ENCODE measurements around the gene TSPAN18.
A peak's percentile ranks its signal among the peaks of the same experiment; 100 is the strongest.

The TSPAN18 gene

DNA sequence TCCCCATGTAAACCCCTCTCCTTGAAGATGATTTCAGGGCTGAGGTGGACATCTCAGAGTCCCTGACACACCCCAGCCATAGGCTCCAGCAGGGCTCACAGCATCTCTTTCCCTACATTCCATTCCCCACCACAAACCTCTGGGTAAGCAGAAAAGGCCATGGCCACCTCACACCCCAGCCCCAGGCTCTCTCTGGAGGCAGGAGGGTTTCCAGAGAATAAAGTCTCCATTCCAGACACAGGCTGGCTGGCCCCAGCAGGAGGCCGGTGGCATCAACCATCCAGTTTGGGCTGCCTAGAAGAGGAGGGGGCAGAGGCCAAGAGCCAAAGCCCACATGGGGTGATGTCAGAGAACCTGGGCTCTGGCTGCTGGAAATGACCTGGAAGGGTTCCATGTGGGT, 162.5 kb downstream of the TSPAN18 start:
- no peaks in the 10 kb centered on the region for H3K27me3 ChIP-seq (ENCODE audit: low read depth)
- in situ Hi-C loops (cut with MboI; ENCODE audit: low sequenced_read_pairs), result no loop called here
- no peak overlapping the region for H3K4me3 ChIP-seq
- no peaks in the 10 kb centered on the region for H3K36me3 ChIP-seq (replicated peaks)
- H3K4me1 ChIP-seq, result no peaks in the 10 kb centered on the region
- no peak for DNase-seq (ENCODE audit: low spot score in 2 of 2)
- no peaks in the 10 kb centered on the region for H3K9me3 ChIP-seq

DNA sequence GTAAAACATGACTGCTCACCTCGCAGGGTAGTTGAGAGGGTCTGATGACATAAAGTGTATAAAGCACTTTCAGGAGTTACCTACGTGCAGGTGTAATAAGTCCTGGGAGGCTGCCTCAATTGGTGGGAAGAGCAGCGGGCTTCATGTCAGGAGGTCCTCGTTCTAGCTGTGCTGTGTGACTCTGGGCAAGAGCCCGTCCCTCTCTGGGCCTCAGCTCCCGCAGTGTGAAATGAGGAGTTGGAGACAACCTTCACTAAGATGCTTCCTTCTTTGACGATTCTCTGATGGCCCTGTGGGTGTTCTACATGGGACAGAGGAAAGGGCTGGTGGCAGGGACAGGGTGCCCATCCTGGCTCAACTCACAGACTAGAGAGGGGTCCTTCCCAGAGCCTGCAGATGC, 166.1 kb downstream of the TSPAN18 start:
- Histone ChIP-seq H3K27me3 (ENCODE audit: low read depth) (no peaks in the 10 kb centered on the region), H3K4me1 (no peaks in the 10 kb centered on the region), H3K36me3 (replicated peaks) (no peaks in the 10 kb centered on the region), H3K9me3 (no peaks in the 10 kb centered on the region), H3K4me3 (no peak overlapping the region)
- in situ Hi-C loops (cut with MboI; ENCODE audit: low sequenced_read_pairs), result loop anchor here (5.0 to 10.0 kb wide), 3 partner anchors 166 to 338 kb away; partner anchors contain the start of gene TSPAN18
- no peak for DNase-seq (ENCODE audit: low spot score in 2 of 2)

DNA sequence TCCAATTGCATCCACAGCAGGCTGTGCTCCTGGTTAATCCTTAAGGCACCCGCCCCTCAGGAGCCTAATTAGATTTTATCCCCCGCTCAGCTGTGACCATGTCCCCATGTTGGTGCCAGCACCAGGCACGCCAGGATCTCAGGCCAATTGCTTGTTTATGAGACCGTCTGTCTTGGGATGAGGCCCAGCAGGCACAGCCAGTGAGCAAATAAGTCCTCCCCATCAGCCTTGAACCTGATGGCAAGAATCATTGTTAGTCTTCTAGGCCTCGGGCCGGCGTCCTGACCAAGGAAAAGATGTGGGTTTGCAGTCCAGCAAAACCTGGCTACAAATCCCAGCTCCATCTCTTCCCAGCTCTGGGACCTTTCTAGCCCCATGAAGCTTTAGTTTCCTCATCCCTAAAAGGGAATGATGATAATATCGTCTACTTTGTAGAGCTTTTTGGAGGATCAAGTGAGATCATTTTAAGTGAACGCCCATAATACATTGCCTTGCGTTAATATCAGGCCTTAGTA, 166.6 kb downstream of the TSPAN18 start:
- in situ Hi-C loops (cut with MboI; ENCODE audit: low sequenced_read_pairs), result loop anchor here (5.0 to 10.0 kb wide), 3 partner anchors 166 to 339 kb away; partner anchors contain the start of gene TSPAN18
- no peaks in the 10 kb centered on the region for H3K4me1 ChIP-seq
- H3K36me3 ChIP-seq (replicated peaks), result no peaks in the 10 kb centered on the region
- H3K9me3 ChIP-seq, result no peaks in the 10 kb centered on the region
- H3K27me3 ChIP-seq (ENCODE audit: low read depth), result no peaks in the 10 kb centered on the region
- no peak for DNase-seq (ENCODE audit: low spot score in 2 of 2)
- no peak overlapping the region for H3K4me3 ChIP-seq

DNA sequence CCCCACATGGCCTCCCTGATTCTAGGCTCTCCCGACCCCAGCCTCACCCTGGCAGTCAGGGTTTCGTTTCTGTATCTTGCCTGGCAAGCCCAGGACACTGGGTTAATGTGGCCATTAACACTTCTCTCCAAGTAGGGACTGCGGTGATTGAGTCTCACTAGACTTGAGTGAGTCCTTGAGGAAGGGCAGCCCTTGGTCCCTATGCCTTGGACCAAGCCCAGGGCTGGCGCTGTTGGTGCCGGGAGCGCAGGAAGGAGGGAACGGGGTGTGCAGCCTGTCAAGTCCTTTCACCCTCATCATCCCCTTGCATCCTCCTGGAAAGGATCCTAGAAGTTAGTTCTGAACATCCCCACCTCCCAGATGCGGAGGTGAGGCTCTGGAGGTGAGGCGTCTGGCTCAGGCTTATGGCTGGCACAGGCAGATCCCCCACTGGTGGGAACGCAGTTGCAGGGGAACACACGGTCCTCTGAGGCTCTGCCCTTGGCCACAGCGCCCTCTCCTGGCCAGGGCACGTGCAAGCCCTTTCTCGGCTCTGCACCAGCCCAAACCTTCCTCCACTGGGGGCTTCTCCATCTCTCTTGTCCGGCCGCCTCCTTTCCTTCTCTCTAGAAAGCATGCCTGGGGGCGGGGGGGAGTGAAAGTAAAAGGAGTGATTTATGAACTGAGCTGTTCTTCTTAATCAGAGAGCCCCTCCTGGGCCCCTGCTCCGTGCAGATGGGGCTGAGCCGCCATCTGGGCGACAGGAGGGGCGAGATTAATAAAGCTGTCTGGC, 167.3 kb downstream of the TSPAN18 start:
- Histone ChIP-seq H3K27me3 (ENCODE audit: low read depth) (no peaks in the 10 kb centered on the region), H3K9me3 (no peaks in the 10 kb centered on the region), H3K36me3 (replicated peaks) (no peaks in the 10 kb centered on the region), H3K4me1 (no peaks in the 10 kb centered on the region), H3K4me3 (no peak overlapping the region)
- in situ Hi-C loops (cut with MboI; ENCODE audit: low sequenced_read_pairs), result loop anchor here (5.0 to 10.0 kb wide), 3 partner anchors 167 to 339 kb away; partner anchors contain the start of gene TSPAN18
- DNase-seq (ENCODE audit: low spot score in 2 of 2), result peak; percentile 37 to 86

DNA sequence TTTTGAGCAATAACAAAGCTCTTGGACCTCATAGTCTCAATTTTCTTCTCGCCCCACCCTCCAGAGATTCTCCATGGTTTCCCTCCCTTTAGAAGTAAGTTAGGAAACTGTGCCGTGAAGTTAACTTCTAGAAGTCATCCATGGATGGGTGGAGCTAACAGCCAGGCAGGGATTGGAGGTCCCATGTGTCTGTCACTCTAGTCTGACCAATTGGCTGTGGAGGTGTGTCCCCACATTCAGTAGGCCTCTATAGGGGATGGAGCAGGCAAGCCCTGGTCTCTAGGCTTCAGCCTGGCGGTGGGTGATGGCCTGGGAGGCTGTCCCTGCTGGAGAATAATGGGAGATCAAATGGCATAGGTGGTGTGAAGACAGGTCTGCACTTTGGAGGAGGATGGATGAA, 173.2 kb downstream of the TSPAN18 start:
- Histone ChIP-seq H3K9me3 (no peaks in the 10 kb centered on the region), H3K4me1 (no peaks in the 10 kb centered on the region), H3K4me3 (no peak overlapping the region), H3K36me3 (replicated peaks) (no peaks in the 10 kb centered on the region), H3K27me3 (ENCODE audit: low read depth) (no peaks in the 10 kb centered on the region)
- peak; percentile 18 to 67 for DNase-seq (ENCODE audit: low spot score in 2 of 2)
- in situ Hi-C loops (cut with MboI; ENCODE audit: low sequenced_read_pairs), result loop anchor here (10.0 kb wide), 1 partner anchor 345 kb away; no protein-coding TSS in a partner anchor

DNA sequence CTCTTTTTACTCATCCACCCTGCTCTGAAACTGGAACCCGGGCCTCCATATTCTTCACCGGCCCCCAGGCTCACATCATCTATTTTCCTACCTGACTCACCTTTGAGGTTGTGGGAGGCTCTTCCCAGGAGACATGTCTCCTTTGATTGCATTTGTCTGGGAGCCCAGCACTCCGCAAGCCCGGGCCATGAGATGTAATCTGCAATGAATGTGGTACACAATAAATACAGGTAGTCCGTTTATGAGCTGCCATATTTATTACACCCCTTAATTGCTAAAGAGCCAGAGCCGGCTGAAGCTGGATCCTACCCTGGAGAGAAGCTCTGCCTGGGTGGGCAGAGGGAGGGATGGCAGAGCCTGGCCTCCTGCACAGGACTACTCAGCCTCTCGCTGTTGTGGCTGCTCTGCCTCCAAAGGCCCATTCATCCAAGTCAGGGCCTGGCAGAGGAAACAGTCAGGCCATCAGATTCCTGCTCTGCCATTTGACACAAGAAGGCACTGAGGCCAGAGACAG, 174.4 kb downstream of the TSPAN18 start:
- no peak overlapping the region for H3K4me3 ChIP-seq
- in situ Hi-C loops (cut with MboI; ENCODE audit: low sequenced_read_pairs), result no loop called here
- no peaks in the 10 kb centered on the region for H3K4me1 ChIP-seq
- no peaks in the 10 kb centered on the region for H3K9me3 ChIP-seq
- H3K27me3 ChIP-seq (ENCODE audit: low read depth), result no peaks in the 10 kb centered on the region
- DNase-seq (ENCODE audit: low spot score in 2 of 2), result no peak
- H3K36me3 ChIP-seq (replicated peaks), result no peaks in the 10 kb centered on the region

DNA sequence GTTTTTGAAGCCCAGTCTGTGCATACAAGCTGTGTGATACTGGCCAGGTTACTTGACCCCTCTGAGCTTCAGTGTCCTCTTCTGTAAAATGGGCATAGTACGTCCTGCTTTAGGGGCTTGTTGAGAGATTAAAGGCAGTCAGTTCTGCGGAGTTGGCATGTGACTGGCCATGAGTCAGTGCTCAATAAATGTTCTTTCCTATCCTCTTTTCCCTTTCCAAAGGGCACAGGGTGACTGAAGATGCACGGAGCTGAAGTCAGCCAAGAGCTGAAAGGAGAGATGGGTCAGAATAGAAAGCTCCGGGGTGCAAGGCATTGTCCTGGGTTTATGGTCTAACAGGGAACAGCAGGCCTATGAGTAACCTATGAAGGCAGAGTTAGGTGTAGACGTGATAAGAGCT, 175.0 kb downstream of the TSPAN18 start:
- no peak for DNase-seq (ENCODE audit: low spot score in 2 of 2)
- in situ Hi-C loops (cut with MboI; ENCODE audit: low sequenced_read_pairs), result no loop called here
- H3K9me3 ChIP-seq, result no peaks in the 10 kb centered on the region
- H3K4me1 ChIP-seq, result no peaks in the 10 kb centered on the region
- no peaks in the 10 kb centered on the region for H3K27me3 ChIP-seq (ENCODE audit: low read depth)
- no peaks in the 10 kb centered on the region for H3K36me3 ChIP-seq (replicated peaks)
- no peak overlapping the region for H3K4me3 ChIP-seq

DNA sequence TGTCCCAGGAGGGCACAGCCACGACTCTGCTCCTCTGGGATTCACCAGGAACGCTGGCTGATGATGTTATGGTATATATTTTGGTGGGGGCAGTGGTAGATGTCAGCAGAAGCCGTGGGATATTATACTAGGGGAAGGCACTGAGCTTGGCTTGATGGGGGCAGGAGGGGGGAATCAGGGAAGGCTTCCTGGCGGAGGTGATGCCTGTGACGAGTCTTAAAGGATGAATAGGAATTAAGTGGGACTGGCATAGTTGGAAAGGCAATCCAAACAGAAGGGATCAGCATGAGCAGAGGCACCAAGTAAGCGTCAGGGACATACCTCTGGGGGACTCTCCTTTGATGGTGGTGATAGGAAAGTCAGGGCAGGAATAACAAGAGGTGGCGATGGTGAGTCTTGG, 176.3 kb downstream of the TSPAN18 start:
- DNase-seq (ENCODE audit: low spot score in 2 of 2), result no peak
- H3K36me3 ChIP-seq (replicated peaks), result no peaks in the 10 kb centered on the region
- in situ Hi-C loops (cut with MboI; ENCODE audit: low sequenced_read_pairs), result no loop called here
- no peaks in the 10 kb centered on the region for H3K9me3 ChIP-seq
- H3K4me3 ChIP-seq, result no peak overlapping the region
- H3K4me1 ChIP-seq, result no peaks in the 10 kb centered on the region
- H3K27me3 ChIP-seq (ENCODE audit: low read depth), result no peaks in the 10 kb centered on the region

DNA sequence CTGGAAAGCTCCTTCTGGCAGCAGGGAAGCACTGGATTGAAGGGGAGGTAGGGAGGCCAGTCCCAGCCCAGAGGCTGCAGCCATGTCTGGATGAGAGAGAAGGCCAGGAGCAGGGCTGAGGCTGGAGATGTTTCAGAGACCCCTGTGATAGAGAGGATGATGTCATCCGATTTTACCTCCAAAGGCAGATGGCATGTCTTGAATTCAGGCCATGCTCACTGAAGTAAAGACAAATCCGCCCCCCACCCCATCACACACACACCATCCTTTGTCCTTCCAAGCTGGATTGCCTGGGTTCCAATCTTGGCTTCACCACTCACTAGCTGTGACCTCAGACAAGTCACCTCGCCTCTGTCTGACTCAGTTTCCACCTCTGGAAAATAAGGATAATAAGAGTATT, 176.8 kb downstream of the TSPAN18 start:
- DNase-seq (ENCODE audit: low spot score in 2 of 2), result no peak
- Histone ChIP-seq H3K4me1 (no peaks in the 10 kb centered on the region), H3K36me3 (replicated peaks) (no peaks in the 10 kb centered on the region), H3K4me3 (no peak overlapping the region), H3K27me3 (ENCODE audit: low read depth) (no peaks in the 10 kb centered on the region), H3K9me3 (no peaks in the 10 kb centered on the region)
- in situ Hi-C loops (cut with MboI; ENCODE audit: low sequenced_read_pairs), result no loop called here

DNA sequence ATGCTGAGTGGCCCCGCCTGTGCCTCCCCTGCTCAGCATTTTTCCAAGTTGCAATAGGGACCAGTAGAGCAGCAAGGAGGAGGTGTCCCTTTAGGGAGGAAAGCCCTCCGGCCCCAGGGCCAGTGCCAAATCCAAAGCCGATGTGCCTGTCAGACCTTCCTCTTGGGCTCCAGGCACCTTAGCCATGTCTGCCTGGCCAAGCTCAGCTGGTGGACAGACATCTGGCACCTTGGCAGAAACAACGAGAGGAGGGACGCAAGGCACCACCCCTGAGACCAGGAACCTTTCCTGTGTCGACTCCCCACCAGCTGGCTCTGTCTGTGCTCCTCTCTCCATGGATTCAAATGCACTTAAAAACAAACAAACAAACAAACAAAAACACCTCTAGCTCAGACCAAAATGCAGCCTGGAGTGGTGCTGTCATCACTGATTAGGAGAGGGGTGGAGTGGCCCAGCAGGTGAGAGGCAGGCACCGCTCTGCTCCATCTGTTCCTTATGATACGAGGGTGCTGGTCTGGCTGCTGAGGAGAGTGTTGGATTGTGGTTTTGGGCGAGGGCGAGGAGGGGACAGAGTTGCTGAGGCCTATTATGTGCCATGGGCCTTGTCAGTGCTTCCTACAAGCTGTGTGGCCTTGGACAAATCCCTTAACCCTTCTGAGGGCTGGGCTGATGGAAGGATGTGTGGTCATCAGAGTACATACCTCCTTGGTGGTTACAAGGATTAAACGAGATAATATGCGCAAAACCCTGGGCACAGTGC, 177.7 kb downstream of the TSPAN18 start:
- Histone ChIP-seq H3K27me3 (ENCODE audit: low read depth) (no peaks in the 10 kb centered on the region), H3K36me3 (replicated peaks) (no peaks in the 10 kb centered on the region), H3K4me3 (no peak overlapping the region), H3K4me1 (no peaks in the 10 kb centered on the region), H3K9me3 (no peaks in the 10 kb centered on the region)
- in situ Hi-C loops (cut with MboI; ENCODE audit: low sequenced_read_pairs), result no loop called here
- DNase-seq (ENCODE audit: low spot score in 2 of 2), result no peak

DNA sequence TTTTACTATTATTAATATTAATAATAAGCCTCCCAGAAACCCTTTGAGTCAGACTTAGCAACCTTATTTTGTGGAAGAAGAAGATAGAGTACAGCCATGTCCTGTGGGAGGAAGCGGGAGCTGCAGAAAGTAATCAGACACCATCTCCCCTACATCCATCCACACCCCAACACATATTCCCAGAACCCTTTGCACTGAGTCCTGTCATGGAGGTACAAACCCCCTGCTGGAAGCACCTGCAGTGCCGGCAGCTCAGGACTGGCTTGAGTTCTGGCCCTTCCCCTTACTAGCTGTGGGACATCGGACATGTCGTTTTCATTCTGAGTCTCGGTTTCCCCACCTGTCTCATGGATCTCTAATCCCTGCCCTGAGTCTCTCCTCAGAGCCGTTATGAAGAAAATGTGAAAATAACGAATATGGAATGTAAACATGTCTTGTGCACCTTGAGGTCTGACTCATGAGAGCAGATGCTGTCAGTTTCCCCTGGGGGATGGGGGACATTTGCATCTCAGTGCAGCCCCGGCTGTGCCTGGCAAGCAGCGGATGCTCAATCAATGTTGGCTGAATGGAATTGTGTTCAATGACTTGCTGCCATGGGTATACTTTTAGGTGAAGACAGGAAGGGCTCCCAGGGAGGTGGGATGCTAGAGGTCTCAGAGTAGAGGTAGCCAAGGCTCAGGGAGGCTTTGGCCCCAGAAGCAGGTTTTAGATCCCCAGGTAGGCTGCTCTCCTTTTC, 178.5 kb downstream of the TSPAN18 start:
- no peaks in the 10 kb centered on the region for H3K9me3 ChIP-seq
- no peaks in the 10 kb centered on the region for H3K4me1 ChIP-seq
- no peaks in the 10 kb centered on the region for H3K27me3 ChIP-seq (ENCODE audit: low read depth)
- no peak for DNase-seq (ENCODE audit: low spot score in 2 of 2)
- no peak overlapping the region for H3K4me3 ChIP-seq
- no peaks in the 10 kb centered on the region for H3K36me3 ChIP-seq (replicated peaks)
- in situ Hi-C loops (cut with MboI; ENCODE audit: low sequenced_read_pairs), result no loop called here

DNA sequence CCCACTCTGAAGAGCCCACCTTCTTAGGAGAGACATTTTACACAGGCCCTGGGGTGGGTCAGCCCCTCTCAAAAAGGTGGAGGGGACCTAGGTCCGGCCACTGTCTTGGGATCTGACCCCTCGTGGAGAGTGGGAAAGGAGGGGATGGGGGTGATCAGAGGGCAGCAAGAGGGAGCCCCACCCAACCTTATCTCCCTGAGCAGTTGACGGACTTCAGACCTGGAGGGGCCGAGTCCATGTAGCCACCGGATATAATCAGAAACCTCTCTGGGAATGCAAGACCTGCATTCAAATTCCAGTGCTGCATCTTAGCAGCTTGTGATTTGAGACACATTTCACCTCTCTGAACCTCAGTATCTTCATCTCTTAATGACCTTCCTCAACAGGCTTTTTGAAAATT, 179.9 kb downstream of the TSPAN18 start:
- in situ Hi-C loops (cut with MboI; ENCODE audit: low sequenced_read_pairs), result no loop called here
- no peak for DNase-seq (ENCODE audit: low spot score in 2 of 2)
- Histone ChIP-seq H3K9me3 (no peaks in the 10 kb centered on the region), H3K36me3 (replicated peaks) (no peaks in the 10 kb centered on the region), H3K27me3 (ENCODE audit: low read depth) (no peaks in the 10 kb centered on the region), H3K4me3 (no peak overlapping the region), H3K4me1 (no peaks in the 10 kb centered on the region)

DNA sequence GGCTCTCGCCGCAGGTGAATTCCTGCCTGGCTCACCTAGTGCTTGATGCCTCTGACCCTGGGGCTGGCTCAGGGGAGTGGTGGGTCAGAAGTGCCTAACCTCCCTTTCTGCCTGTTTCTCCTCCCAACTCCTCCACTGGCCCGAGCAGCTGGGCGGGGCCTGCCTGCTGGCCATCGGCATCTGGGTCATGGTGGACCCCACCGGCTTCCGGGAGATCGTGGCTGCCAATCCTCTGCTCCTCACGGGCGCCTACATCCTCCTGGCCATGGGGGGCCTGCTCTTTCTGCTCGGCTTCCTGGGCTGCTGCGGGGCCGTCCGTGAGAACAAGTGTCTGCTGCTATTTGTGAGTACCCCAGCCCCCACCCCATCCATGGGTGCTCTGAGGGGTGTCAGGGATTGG, 182.8 kb downstream of the TSPAN18 start:
- no peak for DNase-seq (ENCODE audit: low spot score in 2 of 2)
- Histone ChIP-seq H3K4me3 (no peak overlapping the region), H3K36me3 (replicated peaks) (no peaks in the 10 kb centered on the region), H3K27me3 (ENCODE audit: low read depth) (no peaks in the 10 kb centered on the region), H3K9me3 (no peaks in the 10 kb centered on the region), H3K4me1 (no peaks in the 10 kb centered on the region)
- in situ Hi-C loops (cut with MboI; ENCODE audit: low sequenced_read_pairs), result no loop called here
